Measurements from ENCODE around the gene CDH8.

CDH8 gene

DNA sequence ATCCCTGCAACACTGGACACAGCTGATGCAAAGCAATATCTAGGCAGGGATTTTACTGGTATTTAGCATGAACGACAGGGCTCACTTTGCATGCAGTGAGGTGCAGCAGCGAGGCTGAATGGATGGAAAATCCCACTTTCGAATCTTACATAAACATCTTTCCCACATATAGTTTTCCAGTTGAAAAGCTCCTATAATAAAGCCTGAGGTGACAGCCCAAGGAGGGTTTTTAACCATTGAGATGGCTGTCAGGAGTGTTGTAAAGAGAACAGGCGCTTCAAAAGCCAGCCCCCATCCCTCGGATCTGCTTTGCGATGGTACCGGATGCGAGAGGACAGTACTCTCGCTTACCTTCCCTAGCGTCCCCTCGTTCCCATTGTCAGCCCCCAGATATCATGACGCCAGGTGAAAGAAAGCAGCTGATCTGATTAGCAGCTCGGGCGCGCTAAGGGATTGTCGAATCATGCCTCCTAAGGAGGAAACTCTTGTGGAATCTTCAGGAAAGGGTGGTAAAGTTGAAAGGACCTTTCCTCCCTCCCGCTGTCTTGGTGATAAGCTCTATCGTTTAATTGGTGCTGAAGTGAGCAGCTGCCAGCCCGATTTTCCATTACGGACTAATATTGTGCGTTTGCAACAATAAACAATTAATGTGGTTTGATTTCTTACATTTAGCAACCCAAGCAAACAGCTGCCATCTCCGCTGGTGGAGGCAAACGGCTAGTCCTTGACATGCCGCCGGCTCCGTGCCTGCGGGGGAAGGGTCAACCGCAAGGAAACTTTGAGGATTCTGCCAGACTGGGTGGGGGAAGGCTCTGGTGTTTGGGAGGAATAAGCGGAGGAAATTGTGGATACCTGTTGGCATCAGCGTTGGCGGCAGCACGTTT, 1.8 kb downstream of the CDH8 start:
- in situ Hi-C loops (cut with HindIII; ENCODE audit: low sequenced_read_pairs): no loop called here

GRCh38 chr16:62033065-62033464, 3.2 kb downstream of the CDH8 start:
- in situ Hi-C loops (cut with HindIII; ENCODE audit: low sequenced_read_pairs): no loop called here

GRCh38 chr16:62029947-62030346, 6.3 kb downstream of the CDH8 start:
- in situ Hi-C loops (cut with HindIII; ENCODE audit: low sequenced_read_pairs): no loop called here

- in situ Hi-C loops (cut with HindIII; ENCODE audit: low sequenced_read_pairs): no loop called here
Observed at GRCh38 chr16:62022688-62023087, 13.6 kb downstream of the CDH8 start.

DNA sequence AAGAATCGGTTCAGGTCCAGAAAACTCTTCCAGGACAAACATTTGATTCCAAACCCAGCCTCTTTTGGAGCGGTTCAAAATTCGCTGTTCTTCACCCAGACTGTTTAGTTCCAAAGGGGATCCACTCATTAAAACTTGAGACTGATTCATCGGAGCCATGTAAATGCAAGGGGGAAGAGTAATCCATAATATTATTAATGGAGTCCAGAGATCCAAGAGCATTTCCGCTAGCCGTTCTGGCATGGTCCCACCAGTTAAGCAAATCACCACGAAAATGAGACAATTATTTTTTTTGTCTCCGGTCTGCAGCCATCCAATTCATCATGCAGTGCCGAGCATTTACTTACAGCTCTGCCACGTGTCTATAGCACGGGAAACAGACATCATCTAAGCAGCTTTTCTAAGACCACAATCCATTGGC, 15.1 kb downstream of the CDH8 start:
- in situ Hi-C loops (cut with HindIII; ENCODE audit: low sequenced_read_pairs): no loop called here

- in situ Hi-C loops (cut with HindIII; ENCODE audit: low sequenced_read_pairs): no loop called here
Observed at GRCh38 chr16:62020681-62021080, 15.6 kb downstream of the CDH8 start.

GRCh38 chr16:62019851-62020250, 16.4 kb downstream of the CDH8 start:
- in situ Hi-C loops (cut with HindIII; ENCODE audit: low sequenced_read_pairs): no loop called here

GRCh38 chr16:62018301-62019060, 17.8 kb downstream of the CDH8 start:
- in situ Hi-C loops (cut with HindIII; ENCODE audit: low sequenced_read_pairs): no loop called here

- in situ Hi-C loops (cut with HindIII; ENCODE audit: low sequenced_read_pairs): no loop called here
Observed at GRCh38 chr16:62014319-62014923, 21.8 kb downstream of the CDH8 start.

- in situ Hi-C loops (cut with HindIII; ENCODE audit: low sequenced_read_pairs): no loop called here
Observed at GRCh38 chr16:62010186-62010585, 26.1 kb downstream of the CDH8 start.

- in situ Hi-C loops (cut with HindIII; ENCODE audit: low sequenced_read_pairs): no loop called here
Observed at GRCh38 chr16:61998460-61998859, 37.8 kb downstream of the CDH8 start.

DNA sequence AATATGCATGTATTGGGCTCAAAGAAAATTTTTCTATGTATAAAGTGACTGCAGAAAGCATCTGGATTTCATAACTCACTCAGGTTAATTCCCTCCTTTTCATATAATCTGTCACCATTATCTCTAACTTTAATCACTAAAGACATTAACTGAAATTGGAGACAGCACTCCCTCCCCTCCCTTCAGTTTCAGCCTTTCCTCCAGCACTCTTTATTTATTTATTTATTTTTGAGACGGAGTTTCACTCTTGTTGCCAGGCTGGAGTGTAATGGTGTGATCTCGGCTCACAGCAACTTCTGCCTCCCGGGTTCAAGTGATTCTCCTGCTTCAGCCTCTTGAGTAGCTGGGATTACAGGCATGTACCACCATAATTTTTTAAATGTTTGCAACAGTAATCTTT, 43.1 kb downstream of the CDH8 start:
- in situ Hi-C loops (cut with HindIII; ENCODE audit: low sequenced_read_pairs): no loop called here

GRCh38 chr16:61987474-61988012, 48.7 kb downstream of the CDH8 start:
- in situ Hi-C loops (cut with HindIII; ENCODE audit: low sequenced_read_pairs): no loop called here

DNA sequence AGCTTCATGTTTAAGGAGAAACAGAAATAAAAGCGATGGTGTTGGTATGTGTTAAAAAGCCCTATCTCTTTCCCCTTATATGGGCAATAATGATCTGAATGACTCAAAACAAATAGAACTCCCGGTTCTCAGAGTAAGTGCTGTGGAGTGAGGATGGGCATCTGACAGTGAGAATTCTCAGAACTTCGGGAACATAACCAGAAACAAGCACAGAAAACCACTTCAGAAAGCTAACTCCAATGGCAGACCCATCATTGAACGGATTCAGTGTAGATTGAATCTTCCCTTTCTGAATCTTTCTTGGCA, 67.2 kb downstream of the CDH8 start:
- in situ Hi-C loops (cut with HindIII; ENCODE audit: low sequenced_read_pairs): no loop called here

DNA sequence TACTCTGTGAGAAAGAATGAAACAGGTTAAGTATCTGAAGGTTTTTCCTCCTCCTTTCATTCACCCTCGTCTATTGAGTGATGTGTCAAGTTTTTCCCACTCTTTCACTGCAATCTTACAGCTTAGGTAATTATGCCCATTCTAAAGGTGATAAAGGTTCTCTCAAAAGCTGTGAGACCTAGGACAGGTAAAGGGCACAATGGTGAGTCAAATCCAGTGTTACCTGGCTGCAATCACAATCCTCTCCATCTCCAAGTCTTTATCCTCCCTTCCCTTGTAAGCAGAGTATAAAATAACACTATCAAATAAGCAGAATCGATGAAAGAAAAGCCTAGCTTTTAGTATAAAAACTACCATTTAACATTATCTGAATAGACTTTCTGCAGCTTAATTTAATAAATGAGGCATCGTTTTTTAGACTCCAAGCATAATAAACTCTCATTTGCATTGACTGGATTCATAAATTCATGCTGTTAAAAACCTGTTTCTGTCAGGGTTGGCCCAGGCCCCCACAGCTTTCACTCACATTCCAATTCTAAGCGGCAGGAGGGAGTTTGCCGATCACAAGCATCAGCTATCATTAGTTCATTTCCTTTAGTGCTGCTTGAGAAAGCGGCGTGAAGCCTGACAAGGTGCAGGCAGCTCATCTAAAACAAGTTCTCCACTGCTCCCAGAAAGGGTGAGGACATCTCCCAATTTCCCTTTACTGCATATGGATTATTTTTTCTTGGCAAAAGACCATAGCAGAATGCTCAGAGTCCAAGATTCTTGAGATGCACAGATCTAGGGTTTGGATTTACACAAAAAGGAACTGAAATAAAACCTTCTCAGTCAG, 67.8 kb downstream of the CDH8 start:
- in situ Hi-C loops (cut with HindIII; ENCODE audit: low sequenced_read_pairs): no loop called here

DNA sequence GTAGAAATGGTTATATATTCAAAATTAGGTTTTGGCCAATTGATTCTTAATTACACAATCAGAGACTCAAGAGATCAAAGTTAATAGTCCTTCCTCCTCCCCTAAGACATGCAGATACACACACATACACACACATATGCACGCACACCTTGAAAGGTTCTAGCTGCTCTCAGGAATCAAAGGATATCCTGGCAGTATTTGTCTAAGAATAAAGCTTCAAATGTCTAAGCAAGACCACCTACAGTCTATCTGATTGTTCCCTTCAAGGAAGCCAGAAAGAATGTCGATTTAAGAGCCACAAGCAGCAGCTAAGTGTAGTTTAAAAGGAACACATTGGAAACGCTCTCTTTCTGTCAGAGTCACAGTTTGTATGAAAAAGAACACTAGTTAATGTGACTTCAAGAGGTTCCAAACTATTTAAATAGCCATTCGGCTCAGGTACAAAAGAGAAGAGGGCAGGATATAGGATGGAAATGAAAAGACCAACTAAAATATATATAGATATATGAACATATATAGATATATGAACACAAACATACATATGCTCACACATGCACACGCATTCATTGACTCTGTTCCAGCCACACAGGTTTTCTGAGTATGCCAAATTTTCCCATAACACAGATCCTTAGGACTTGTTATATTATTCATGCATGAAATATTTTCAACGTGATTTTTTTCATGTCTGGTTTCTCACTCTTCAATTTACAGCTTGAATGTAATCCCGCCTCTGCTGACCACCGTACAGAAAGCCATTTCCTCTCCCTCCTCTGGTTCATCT, 79.0 kb downstream of the CDH8 start:
- in situ Hi-C loops (cut with HindIII; ENCODE audit: low sequenced_read_pairs): no loop called here

- in situ Hi-C loops (cut with HindIII; ENCODE audit: low sequenced_read_pairs): no loop called here
Observed at GRCh38 chr16:61952841-61953240, 83.4 kb downstream of the CDH8 start.

DNA sequence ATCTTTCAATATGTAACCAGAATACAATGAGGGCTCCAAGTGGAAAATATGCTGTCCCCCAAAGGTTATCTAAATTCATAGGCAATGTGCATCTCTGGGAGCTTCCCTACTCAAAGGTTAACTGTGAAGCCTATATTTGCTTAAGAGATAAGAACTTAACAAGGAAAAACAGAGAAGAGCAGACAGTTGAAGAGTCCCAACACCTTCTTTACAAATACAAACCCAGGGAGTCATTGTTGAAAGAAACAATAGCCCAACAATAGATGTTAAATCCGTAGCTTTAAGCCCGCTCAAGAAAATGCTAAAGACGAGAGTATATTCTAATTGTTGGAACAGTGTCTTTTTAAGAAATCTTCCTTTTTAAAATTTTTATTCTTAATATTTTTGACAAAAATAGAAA, 87.8 kb downstream of the CDH8 start:
- in situ Hi-C loops (cut with HindIII; ENCODE audit: low sequenced_read_pairs): no loop called here

GRCh38 chr16:61946019-61946418, 90.2 kb downstream of the CDH8 start:
- in situ Hi-C loops (cut with HindIII; ENCODE audit: low sequenced_read_pairs): no loop called here

- in situ Hi-C loops (cut with HindIII; ENCODE audit: low sequenced_read_pairs): no loop called here
Observed at GRCh38 chr16:61945511-61945910, 90.7 kb downstream of the CDH8 start.
